Ishikawa (cell line): ENCODE data around the gene TMC6.

Source experiments
- CEBPB ChIP-seq: IDR thresholded peaks from 2 replicates; pipeline ENCODE4 v1.6.1; 2012
- EGR1 ChIP-seq: IDR thresholded peaks from 2 replicates; pipeline ENCODE4 v1.6.1; 2012
- EP300 ChIP-seq: IDR thresholded peaks from 2 replicates; pipeline ENCODE4 v1.6.1; 2012; ENCODE audit warnings: borderline replicate concordance
- FOXM1 ChIP-seq: IDR thresholded peaks from 2 replicates; pipeline ENCODE4 v1.6.1; 2012; ENCODE audit warnings: low read depth, borderline replicate concordance
- NFIC ChIP-seq: IDR thresholded peaks from 2 replicates; pipeline ENCODE4 v1.6.1; 2012
- RAD21 ChIP-seq: IDR thresholded peaks from 2 replicates; pipeline ENCODE4 v1.6.1; 2012; ENCODE audit warnings: low read depth
- TAF1 ChIP-seq: IDR thresholded peaks from 2 replicates; pipeline ENCODE4 v1.6.1; 2012; ENCODE audit warnings: low read depth, mild to moderate bottlenecking
- YY1 ChIP-seq: IDR thresholded peaks from 2 replicates; pipeline ENCODE4 v1.6.1; 2012; ENCODE audit warnings: low read depth
- TF ChIP-seq, protein P1 (sequence below): IDR thresholded peaks from 2 replicates; pipeline ENCODE4 v1.6.1; 2012; ENCODE audit warnings: low read depth, mild to moderate bottlenecking
- TF ChIP-seq, protein P2 (sequence below): IDR thresholded peaks from 2 replicates; pipeline ENCODE4 v1.6.1; 2012

DNA sequence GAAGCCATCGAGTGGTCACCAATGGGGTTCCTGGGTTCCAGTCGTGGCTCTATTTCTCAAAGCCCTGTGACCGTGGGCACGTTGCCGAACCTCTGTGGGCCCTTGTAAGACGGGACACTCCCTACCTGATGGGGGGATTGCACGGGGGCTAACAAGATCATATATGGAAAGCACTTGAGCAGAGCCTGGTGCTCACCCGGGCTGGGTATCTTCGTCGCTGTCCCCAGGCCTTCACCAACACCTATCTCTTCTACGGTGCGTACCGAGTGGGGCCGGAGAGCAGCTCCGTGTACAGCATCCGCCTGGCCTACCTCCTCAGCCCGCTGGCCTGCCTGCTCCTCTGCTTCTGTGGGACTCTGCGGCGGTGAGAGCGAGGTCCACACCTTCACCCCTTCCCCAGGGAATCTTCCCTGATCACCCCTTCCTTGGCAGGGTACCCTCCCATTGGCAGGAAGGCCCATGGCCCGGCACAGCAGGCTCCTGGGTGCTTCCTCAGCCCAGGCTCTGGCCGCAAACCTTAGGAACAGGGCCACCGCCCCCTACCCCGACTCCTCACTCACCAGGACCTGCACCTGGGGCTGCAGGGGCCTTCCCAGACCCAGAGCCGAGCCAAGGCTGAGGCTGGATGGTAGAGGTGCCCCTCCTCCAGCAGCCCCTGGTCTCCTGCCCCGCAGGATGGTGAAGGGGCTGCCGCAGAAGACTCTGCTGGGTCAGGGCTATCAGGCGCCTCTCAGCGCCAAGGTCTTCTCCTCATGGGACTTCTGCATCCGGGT, 4.8 kb upstream of the TMC6 start:
- TF ChIP-seq CEBPB (no peak), NFIC (no peak), EP300 (no peak), RAD21 (no peak), TAF1 (no peak), YY1 (no peak), EGR1 (no peak), FOXM1 (no peak)
- TF ChIP-seq, protein P1, sequence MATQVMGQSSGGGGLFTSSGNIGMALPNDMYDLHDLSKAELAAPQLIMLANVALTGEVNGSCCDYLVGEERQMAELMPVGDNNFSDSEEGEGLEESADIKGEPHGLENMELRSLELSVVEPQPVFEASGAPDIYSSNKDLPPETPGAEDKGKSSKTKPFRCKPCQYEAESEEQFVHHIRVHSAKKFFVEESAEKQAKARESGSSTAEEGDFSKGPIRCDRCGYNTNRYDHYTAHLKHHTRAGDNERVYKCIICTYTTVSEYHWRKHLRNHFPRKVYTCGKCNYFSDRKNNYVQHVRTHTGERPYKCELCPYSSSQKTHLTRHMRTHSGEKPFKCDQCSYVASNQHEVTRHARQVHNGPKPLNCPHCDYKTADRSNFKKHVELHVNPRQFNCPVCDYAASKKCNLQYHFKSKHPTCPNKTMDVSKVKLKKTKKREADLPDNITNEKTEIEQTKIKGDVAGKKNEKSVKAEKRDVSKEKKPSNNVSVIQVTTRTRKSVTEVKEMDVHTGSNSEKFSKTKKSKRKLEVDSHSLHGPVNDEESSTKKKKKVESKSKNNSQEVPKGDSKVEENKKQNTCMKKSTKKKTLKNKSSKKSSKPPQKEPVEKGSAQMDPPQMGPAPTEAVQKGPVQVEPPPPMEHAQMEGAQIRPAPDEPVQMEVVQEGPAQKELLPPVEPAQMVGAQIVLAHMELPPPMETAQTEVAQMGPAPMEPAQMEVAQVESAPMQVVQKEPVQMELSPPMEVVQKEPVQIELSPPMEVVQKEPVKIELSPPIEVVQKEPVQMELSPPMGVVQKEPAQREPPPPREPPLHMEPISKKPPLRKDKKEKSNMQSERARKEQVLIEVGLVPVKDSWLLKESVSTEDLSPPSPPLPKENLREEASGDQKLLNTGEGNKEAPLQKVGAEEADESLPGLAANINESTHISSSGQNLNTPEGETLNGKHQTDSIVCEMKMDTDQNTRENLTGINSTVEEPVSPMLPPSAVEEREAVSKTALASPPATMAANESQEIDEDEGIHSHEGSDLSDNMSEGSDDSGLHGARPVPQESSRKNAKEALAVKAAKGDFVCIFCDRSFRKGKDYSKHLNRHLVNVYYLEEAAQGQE: no peak
- TF ChIP-seq, protein P2, sequence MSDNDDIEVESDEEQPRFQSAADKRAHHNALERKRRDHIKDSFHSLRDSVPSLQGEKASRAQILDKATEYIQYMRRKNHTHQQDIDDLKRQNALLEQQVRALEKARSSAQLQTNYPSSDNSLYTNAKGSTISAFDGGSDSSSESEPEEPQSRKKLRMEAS: no peak
